ENCODE measurements around the gene KCNIP4.

KCNIP4 gene

DNA sequence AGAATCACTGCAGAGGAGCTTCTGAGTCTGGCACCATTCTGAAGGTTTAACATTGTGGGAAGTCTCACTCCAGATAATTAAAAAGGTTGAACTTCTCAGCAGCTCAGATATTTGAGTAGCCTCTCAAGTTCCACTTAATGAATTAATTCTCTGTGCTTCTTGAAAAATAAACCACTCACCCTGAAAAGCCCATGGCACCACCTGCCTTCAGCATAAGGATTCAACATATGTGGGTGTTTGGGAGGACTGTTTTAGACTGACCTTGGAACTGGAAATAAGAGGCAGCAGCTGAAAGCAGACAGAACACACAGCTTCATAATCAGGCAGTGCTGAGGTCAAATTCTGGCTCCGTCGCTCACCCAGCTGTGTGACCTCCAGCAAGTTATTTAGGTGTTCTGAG lies 100.6 kb downstream of the KCNIP4 start:
- DNase-seq (ENCODE audit: low read depth), result no peak

DNA sequence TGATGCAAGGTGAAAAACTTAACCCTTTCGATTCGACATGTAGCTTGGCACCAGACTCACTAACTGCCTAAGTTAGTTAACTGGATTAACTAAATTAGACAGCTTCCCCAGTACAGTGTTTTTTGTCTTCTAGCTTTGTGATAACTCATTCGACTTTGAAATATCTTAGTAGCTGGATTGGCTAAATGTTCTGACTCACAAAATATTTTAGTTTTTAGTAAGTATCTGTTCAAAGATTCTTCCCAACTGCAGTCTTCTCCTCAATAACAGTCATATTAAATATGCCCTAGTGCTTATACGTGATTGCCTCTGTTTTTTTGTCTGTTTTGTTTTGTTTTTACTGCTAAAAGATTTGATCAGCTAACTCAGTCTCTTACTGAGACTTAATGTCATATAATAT lies 102.9 kb downstream of the KCNIP4 start:
- DNase-seq (ENCODE audit: low read depth), result no peak

DNA sequence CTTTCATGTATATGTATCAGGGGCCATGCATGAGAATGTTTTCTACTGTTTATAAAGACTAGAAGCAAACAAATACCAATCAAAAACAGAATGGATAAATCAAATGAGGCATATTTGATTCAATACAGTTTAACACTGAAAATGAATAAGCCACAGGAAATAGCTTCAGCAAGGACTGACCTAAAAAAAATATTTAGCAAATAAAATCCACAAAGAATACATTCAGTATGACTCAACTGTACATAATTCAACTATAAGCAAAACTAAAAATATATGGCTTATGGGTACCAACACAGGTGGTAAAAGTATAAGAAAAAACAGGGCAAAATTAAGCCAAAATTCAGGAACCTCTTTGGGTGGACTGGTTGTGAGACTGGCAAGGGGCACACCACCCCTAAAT lies 112.9 kb downstream of the KCNIP4 start:
- DNase-seq (ENCODE audit: low read depth), result no peak

DNA sequence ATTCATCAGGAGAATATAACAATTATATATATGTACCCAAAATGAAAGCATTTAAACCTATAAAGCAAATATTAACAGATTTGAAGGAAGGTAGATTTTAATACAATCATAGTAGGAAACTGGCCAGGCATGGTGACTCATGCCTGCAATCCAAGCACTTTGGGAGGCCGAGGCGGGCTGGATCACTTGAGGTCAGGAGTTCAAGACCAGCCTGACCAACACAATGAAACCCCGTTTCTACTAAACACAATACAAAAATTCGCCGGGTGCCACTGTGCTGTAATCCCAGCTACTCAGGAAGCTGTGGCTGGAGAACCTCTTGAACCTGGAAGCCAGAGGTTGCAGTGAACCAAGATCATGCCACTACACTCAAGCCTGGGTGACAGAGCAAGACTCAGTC lies 118.3 kb downstream of the KCNIP4 start:
- no peak for DNase-seq (ENCODE audit: low read depth)

DNA sequence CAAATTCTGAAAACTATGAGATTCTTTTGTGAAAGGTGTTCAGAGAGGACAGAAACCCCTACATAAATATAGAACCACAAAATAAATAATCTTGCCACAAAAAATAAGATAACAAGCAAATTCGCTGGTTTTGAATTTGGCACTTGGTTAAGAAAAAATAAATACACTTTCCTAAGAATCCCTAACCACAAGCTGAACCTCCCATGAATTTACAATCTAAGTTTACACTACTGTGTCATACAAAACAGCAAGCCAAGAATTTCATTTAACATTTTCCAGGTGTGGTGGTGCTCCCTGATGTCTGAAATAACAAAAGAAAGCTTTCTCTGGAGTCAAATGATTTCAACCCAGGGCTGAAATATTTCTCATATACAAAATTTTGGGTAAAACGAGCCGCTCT lies 121.0 kb downstream of the KCNIP4 start:
- DNase-seq (ENCODE audit: low read depth), result no peak

DNA sequence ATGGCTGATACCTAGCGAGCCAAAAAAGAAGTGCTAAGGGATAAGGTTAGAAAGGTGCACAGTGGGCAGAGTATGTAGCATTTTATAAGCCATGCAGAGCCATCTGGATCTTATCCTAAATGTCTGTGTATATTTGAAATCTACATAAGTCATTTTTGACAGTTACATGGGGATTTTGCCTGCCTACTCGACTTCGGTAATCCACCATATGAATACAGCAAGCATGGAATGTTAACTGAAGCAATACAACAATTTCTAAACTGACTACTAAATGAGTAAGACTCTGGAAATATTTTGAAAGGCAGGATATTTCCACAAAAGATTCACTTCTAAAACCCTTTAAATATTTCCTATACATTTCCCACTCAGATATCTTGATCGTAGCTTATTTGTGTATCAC lies 122.5 kb downstream of the KCNIP4 start:
- no peak for DNase-seq (ENCODE audit: low read depth)

DNA sequence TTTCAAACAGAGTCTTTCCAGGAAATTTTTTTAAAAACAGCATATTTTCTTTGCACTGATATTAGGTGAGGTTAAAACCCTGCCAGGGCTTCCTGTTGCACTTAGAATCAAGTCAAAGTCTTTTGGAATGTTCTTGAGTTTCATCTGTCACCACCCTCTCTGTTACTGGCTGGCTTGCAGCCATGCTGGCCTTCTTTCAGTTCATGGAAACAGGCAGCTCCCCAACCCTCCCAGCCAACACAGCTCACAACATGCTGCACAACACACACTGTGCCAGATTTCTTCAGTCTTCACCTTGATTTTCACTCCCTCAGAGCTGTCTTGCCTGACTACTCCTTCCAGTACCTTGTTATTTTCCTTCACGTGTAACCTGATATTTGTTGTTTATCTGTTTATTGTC lies 129.5 kb downstream of the KCNIP4 start:
- no peak for DNase-seq (ENCODE audit: low read depth)

DNA sequence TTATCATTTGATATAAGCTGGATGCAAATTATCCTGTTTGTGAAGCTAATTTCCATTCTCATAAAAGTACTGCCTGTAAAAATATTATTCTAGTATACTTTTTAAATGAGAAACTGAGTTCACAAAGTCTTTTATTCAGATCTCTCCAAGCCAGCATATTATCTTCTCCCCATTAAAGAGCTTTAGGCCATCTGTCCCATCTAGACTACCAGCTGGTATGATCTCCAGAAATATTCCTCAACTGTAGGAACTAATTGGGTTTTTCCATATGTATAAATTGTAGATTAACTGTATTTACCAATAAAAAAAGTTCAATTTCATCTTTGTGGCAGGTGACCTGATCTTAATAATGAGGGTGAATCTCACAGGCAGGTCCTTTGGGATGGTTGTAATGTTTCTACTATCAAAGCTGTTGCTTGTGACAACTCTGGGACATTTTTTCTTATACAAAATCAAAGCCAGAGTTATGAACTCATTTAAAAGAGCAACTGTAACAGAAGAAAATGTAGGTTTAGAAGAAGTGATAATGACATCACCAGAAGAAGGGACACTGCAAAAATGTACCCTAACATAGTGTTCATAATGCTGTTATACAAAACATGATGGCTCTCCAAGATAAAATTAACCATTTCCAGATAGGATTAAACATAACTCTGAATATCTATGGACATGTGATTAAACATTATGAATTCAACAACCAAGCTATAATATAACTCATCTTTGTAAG lies 132.8 kb downstream of the KCNIP4 start:
- DNase-seq (ENCODE audit: low read depth), result no peak

DNA sequence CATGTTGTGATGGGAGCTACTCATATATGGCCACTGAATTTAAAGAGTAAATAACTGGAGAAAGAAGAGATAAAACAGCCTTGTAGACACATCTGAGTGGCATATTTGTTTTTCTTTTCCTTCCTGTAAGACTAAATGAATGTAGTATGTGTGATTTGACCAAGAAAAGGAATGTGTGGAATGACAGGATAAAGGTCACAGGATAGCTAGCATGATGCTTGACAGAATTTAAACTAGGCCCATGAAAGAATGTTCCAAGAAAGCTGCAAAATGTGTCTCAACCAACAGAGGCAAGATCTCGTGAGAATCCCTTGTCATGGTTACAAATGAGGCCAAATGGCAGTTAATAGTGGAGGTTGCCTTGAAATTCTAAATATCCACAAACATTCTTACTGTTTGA lies 137.0 kb downstream of the KCNIP4 start:
- no peak for DNase-seq (ENCODE audit: low read depth)

DNA sequence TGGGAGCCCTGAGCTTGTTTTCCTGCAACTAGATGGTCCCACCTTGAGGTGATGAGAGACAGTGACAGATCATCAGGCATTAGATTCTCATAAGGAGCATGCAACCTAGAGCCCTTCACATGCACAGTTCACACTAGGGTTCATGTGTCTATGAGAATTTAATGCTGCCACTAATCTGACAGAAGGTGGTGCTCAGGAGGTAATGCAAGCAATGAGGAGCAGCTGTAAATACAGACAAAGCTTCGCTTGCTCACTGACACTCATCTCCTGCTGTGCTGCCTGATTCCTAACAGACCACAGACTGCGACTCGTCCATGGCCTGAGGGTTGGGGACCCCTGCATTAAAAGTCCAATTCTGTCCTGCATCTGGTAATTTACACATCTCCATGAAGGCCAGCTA lies 141.6 kb downstream of the KCNIP4 start:
- DNase-seq (ENCODE audit: low read depth), result no peak

DNA sequence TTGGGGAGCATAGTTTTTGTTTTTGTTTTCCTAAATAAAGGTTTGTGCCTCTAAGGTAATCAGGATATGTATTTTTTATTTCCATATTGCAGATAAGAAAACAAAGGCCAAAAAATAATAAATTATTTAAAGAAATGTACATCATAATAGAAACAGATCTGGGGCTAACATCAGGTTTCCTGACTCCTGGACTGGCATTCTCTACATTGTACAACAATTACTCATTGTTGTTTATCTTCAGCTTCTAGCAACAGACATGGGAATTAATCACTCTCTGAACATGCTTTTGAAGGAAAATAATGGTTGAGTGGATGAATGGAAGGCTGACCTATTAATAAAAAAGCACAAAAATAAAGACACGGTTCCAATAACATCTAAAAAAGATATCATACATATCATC lies 146.2 kb downstream of the KCNIP4 start:
- DNase-seq (ENCODE audit: low read depth), result no peak

DNA sequence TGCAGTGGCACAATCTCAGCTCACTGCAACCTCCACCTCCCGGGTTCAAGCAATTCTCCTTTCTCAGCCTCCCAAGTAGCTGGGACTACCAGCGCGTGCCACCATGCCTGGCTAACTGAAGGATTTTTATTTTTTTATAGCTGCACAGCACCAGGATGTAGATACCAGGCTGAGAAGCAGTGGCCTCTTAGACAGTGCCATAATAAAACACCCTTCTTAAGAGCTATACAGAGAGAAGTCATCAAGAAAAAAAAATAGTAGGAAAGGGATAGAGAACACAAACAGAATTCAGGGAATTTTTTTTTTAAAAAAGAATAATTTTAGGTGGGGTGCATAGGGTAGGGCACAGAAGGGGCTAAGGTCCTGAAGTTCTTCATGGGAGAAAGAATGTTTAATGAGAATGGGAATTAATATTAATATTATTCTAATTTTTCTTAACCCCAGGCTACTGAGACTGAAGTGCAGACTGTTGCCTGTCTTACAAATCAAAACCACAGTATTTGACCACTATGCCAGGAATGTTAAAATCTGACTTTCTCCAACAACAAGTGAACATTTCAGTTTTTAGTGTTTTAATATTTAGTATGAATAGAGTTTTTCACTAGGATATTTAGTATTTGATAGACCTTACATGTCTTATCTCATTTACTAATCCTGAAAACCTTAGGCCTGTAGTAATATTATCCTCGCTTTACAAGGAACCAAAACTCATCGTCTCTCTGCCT lies 146.7 kb downstream of the KCNIP4 start:
- DNase-seq (ENCODE audit: low read depth), result no peak

DNA sequence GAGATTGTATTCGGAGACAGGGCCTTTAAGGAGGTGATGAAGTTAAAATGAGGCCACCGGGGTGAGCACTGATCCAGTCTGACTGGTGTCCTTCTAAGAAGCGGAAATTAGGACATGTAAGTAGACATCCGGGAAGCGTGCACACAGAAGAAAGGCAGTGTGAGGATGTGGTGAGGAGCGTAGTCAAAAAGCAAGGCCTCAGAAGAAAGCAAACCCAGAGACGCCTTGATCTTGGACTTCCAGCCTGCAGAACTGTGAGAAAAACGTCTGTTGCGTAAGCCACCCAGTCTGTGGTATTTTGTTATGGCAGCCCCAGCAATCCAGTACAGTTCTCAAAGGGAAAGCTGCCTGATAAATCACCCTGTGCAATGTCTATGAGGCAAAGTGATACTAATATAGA lies 153.5 kb downstream of the KCNIP4 start:
- DNase-seq (ENCODE audit: low read depth), result no peak

DNA sequence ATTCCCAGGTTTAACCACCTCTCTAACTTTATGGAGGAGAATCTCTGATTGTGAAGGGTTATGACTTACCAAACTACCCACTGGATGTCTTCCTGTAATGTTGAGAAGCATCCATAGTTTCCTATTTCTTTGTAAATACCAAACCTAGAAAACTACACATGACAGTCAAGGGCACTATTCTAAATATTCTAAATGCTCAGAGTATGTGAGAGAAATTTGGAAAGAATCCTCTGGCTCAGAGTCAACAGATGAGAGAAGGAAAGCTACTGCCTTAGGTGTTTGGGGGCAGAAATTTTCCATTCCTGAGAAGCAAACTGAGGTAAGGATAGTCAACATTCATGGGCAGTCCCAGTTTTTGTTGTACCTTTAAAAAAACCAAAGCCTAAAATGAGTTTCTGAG lies 155.8 kb downstream of the KCNIP4 start:
- no peak for DNase-seq (ENCODE audit: low read depth)

DNA sequence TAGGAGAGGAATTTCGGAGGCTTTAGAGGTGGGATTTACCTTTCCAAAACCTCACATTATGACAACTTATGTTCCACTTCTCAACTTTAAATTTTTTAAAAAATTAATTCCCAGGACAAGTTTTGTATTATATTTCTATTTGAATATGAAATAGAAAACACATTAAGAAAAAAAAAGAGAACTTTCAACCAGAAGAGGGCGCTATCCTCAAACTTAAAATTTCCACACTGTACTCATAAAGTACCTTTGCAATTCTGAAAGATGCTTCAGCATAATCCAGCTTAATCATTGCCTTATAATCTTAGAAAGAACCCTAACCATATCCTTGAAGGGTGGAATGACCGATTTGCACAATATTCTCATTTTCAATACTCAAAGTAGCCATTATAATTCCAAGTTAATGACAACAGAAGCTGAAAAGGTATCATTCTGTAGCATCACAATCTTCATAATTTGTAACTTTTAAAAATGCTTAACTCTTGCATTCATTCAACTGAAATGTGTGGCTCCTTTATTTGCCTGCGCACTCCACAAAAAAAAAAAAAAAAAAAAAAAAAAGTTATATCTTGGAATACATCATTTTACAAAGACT lies 158.0 kb downstream of the KCNIP4 start:
- no peak for DNase-seq (ENCODE audit: low read depth)

DNA sequence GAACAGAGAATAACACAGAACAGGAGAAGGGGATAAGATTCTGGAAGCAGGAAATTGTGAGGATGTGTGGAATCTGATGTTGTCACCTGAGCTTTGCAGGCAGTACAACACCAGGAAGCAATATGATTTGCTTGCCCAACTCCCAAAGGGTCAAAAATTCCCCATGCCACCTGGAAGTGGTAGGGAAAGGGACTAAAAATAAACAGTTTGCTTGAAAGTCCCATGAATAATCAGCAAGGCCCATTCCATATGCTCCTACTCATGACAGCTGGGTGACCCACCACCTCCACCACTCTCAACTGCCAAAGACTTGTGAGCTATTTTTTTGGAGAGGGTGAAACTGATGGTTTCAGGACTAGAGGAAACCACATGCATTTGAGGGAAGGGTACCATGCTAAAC lies 168.4 kb downstream of the KCNIP4 start:
- DNase-seq (ENCODE audit: low read depth), result no peak

DNA sequence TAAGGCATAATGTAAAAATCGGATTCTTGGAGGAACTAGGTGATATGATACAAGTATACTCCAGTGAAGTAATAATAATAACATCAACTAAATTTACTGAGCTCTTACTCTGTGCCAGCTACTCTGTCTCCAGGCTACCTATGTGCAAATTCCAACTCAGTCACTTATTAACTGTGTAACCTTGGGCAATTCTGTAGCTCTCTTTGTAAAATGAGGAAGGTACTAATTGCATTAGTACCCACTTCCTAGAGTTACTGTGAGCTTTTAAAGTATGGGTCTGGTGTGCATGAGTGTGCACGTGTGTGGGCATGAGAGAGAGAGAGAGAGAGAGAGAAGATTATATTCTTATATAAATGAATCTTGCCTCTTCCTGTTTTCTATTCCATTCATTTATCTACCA lies 169.9 kb downstream of the KCNIP4 start:
- DNase-seq (ENCODE audit: low read depth), result no peak

DNA sequence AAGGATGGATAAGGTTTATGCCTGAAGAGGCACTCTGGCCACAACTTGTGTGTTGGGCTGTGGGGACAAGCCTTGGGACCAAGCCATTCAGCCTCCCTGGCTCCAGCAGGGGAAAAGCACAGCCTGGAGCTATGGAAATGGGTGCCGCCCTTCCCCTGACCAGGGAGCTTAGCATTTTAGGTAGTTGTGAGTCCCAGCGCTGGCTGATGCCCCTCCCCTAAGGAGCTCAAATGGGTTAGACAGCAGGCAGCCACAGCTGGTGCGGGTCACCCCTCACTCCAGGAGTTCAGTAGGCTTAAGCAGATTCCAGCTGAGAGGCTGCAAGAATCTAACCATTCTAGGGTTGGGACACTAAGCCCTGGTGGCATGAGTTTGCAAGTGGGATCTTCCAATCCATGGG lies 172.9 kb downstream of the KCNIP4 start:
- no peak for DNase-seq (ENCODE audit: low read depth)

DNA sequence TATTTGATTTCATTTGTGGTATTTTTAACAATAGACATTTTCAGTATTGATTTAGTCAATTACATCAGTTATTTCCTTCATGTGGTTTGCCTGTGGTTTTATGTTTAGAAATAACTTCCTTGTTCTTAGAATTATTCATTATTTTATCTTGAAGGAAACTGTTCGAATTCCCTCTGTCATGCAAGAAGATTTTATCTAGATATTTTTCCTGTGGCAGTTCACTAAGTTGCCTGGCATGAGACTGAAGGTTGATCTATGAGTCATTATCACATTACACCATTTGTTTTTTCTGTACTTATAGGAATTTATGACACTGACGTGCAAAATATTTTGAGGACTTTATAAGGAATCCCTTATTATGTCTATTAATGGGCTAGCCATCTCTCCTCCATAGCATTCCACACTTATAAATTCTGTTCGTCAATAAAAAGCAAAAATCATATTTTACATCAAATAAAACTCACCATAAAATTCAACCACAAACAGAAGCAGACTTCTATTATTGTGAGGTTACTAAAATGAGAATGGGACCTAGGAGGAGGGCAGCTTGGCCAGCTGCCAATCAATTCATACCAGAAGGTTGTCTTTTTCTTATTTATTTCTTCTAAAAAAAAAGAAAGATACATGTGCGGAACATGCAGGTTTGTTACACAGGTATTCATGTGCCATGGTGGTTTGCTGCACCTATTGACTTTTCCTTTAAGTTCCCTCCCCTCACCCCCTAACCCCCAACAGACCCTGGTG lies 179.0 kb downstream of the KCNIP4 start:
- no peak for DNase-seq (ENCODE audit: low read depth)

DNA sequence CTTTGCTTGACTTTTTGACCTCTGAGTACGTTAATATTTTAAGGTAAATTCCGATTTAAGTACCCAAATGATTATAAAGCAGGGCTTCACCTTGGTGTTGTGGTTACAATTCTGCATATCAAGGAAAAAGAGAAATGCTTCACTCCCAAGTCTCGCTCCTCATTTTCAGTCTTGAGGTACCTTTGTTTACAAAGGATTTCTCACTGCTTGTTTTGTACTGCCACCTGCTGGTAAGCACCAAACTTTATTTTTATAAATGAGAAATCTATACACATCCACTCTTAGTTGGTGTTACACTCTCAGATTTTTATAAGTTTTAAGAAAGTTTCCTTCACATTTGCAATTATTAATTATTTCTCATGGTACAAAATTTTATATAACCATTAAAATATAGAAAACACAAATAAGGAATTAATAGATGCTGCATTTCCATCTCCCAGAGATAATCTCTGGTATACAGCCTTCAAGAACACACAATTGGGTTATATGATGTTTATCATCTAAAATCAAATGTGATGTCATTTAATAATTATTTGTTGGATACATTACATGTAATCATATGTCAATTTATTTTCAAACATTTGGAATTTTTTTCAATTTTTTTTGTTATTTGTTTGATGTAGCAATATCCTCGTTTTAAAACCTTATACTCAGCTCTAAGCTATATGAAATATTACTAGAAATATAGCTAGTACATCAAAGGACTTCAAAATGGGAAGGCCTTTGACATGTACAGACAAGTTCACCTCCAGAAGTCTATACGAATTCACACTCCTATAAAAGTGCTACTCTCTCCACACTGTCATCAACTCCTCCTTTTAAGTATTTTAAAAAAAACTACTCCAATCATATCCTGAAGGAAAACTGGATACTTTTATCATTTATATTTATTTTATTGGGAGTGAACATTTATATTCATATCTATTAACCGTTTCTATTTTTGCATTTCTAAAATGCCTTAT lies 179.9 kb downstream of the KCNIP4 start:
- no peak for DNase-seq (ENCODE audit: low read depth)

DNA sequence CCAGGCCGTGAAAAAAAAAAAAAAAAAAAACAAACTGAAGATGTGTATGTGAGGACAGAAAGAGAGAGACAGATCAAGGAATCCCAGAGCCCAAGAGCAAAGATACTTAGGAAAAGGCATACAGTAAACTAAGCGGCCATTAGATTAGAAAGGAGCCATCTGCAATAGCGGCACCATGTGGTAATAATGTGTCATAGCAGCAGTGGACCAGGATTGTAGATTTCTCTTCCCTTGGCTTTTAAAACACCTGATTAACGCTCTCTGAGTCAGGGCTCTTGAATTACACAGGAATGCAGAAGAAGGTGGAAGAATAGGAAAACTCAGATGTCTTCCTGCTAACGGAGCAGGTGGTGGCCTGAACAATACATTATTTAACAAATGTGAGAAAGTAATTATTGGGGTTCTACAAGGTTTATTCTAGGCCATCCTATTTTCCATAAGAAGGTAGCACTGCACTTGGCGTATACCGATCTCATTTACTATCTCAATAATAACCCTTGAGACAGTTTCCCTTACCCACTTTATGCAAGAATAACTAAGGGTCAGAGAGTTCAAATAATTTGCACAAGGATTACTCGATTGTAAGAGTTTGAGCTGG lies 182.7 kb downstream of the KCNIP4 start:
- peak; percentile 2 for DNase-seq (ENCODE audit: low read depth)
